ENCODE results near the gene TRMT1. TPM values are rescaled to one million over a fixed set of nuclear protein-coding genes. Genes with fewer than 3 reads are reported as not detected.
A peak's percentile ranks its signal among the peaks of the same experiment; 100 is the strongest.

TRMT1 gene
- total and polyA plus RNA-seq, 2 experiments from 2014 or later: 88.6 to 90.1 TPM

GRCh38 chr19:13104848-13105711 is 11.5 kb downstream of the TRMT1 start (continued):
- TF ChIP-seq ZNF462 (CRISPR knock-in tag; IDR thresholded peaks at IDR 0.05): no peak
- no peak for TF ChIP-seq NANOG (IDR thresholded peaks at IDR 0.05; ENCODE audit: borderline replicate concordance)
- TF ChIP-seq EZH2phosphoT487 (IDR thresholded peaks at IDR 0.05; ENCODE audit: unreplicated experiment): no peak

- Histone ChIP-seq H3K4me3 (peak overlapping the region; percentile 23; the same call in 1 of the 2 replicates), H3K79me2 (replicated peaks; ENCODE audit: insufficient read depth) (no peaks in the 10 kb centered on the region), H3K36me3 (ENCODE audit: insufficient read depth) (no peaks in the 10 kb centered on the region), H3F3A (replicated peaks; ENCODE audit: low read depth) (peaks cover 11% of the 10 kb centered on the region), H2AFZ (no peak overlapping the region), H3K27me3 (ENCODE audit: insufficient read depth) (peaks cover 34% of the 10 kb centered on the region), H4K20me1 (replicated peaks; ENCODE audit: insufficient read depth) (peaks cover 4% of the 10 kb centered on the region; the same call in 1 of the 2 replicates), H3K27ac (ENCODE audit: low read depth) (no peak overlapping the region), H3K9me2 (ENCODE audit: insufficient read depth) (no peaks in the 10 kb centered on the region), H3K4me2 (peak overlapping the region; percentile 71), H3K4me1 (ENCODE audit: insufficient read depth) (peaks cover 16% of the 10 kb centered on the region; the same call in 1 of the 2 replicates)
- Mint-ChIP-seq H3K4me1 (peaks cover 5% of the 10 kb centered on the region; the same call in 2 of the 3 replicates), H3K4me3 (no peak overlapping the region), H3K27ac (no peak overlapping the region), H3K9me3 (no peaks in the 10 kb centered on the region), H3K36me3 (ENCODE audit: low read depth) (peaks cover 11% of the 10 kb centered on the region), H3K27me3 (ENCODE audit: insufficient read depth, low read depth, poor library complexity) (peaks cover 33% of the 10 kb centered on the region)
- ATAC-seq (peak; percentile 60), DNase-seq (ENCODE audit: low spot score) (peak; percentile 81)
- TF ChIP-seq REST (IDR thresholded peaks at IDR 0.05; ENCODE audit: unreplicated experiment): no peak
- TF ChIP-seq JUNB (IDR thresholded peaks at IDR 0.05; ENCODE audit: unreplicated experiment): no peak
Measured at GRCh38 chr19:13104360-13104847, 12.1 kb downstream of the TRMT1 start.

Measured in GM23338 (cell line).